PC-9 (cell line): ENCODE data around the gene TCEANC.

ENCODE experiments used
- EZH2 ChIP-seq: fragments of 200-600 bp; sonication (generic); IDR thresholded peaks from 2 replicates; pipeline ENCODE4 v1.8.0; 2017; ENCODE audit warnings: antibody characterized with exemption, low read depth
- TF ChIP-seq, protein P1 (sequence below): fragments of 200-600 bp; sonication (generic); conservative IDR thresholded peaks from 2 replicates; pipeline ENCODE4 v1.6.1; 2017; ENCODE audit warnings: mixed run types, antibody characterized with exemption, mild to moderate bottlenecking, moderate library complexity

DNA sequence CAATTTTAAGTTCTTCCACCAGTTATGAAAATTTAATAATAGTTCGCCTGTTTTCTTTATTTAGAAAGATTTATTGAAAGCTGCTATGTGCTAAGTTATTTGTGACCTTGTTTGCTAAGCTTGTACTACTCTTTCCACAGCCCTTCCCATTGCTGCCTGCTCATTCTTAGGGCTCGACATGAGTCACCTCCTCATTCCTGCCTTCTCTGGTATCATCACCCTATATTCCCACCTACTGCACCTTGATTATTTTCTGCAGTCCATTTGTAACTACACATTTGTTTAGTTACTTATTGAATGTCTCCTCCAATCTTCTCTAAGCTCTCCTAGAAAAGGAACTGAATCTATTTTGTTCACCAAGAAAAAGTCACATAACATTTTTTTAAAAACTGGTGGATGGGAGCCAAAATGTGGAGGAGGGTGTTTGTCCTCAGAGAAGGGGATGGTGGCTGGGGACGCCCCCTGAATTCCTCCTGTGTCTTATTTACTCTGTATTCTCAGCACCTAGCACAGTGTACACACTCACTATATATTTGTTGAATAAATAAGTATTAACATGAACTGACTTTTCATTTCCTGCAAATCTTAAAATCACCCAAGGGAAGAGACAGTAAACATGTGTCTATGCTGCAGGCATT is 32.3 kb downstream of the TCEANC start:
- TF ChIP-seq, protein P1, sequence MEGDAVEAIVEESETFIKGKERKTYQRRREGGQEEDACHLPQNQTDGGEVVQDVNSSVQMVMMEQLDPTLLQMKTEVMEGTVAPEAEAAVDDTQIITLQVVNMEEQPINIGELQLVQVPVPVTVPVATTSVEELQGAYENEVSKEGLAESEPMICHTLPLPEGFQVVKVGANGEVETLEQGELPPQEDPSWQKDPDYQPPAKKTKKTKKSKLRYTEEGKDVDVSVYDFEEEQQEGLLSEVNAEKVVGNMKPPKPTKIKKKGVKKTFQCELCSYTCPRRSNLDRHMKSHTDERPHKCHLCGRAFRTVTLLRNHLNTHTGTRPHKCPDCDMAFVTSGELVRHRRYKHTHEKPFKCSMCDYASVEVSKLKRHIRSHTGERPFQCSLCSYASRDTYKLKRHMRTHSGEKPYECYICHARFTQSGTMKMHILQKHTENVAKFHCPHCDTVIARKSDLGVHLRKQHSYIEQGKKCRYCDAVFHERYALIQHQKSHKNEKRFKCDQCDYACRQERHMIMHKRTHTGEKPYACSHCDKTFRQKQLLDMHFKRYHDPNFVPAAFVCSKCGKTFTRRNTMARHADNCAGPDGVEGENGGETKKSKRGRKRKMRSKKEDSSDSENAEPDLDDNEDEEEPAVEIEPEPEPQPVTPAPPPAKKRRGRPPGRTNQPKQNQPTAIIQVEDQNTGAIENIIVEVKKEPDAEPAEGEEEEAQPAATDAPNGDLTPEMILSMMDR, result no peak
- TF ChIP-seq EZH2, result no peak
